Forelimb muscle (tissue), 1 donor: ENCODE data around the gene NCF2. TPM values are rescaled to one million over a fixed set of nuclear protein-coding genes. Genes with fewer than 3 reads are reported as not detected.

Experiments
- DNase-seq: peaks from one replicate; pipeline ENCODE4 v3.0.0-alpha.2; 2013; ENCODE audit warnings: low read depth
- polyA plus RNA-seq: library from polyadenylated mRNA; unstranded; fragments of 120-200 nt; gene quantifications from one replicate; pipeline ENCODE4 v1.2.1, GENCODE V29; 2013; ENCODE audit not compliant: insufficient read length

Gene NCF2
- polyA plus RNA-seq, 1 donor, result 4.0 TPM

GRCh38 chr1:183585038-183585437 is 5.2 kb downstream of the NCF2 start:
- no peak for DNase-seq

- no peak for DNase-seq
These were observed 6.1 kb downstream of the NCF2 start for GRCh38 chr1:183584147-183584546.

- no peak for DNase-seq
These were observed 6.8 kb downstream of the NCF2 start for GRCh38 chr1:183583466-183583865.

GRCh38 chr1:183582021-183582713 is 8.1 kb downstream of the NCF2 start:
- DNase-seq, result no peak

GRCh38 chr1:183580281-183580682 is 10.0 kb downstream of the NCF2 start:
- peak; percentile 41 for DNase-seq

- DNase-seq, result no peak
These were observed 11.4 kb downstream of the NCF2 start for GRCh38 chr1:183578856-183579255.

GRCh38 chr1:183577897-183578465 is 12.3 kb downstream of the NCF2 start:
- DNase-seq, result no peak

- DNase-seq, result no peak
These were observed 13.7 kb downstream of the NCF2 start for GRCh38 chr1:183576537-183576936.

- no peak for DNase-seq
These were observed 14.7 kb downstream of the NCF2 start for GRCh38 chr1:183575606-183576005.

GRCh38 chr1:183572721-183573120 is 17.5 kb downstream of the NCF2 start:
- no peak for DNase-seq

GRCh38 chr1:183571678-183572268 is 18.5 kb downstream of the NCF2 start:
- DNase-seq, result no peak

GRCh38 chr1:183570451-183570850 is 19.8 kb downstream of the NCF2 start:
- DNase-seq, result no peak

- DNase-seq, result no peak
These were observed 20.5 kb downstream of the NCF2 start for GRCh38 chr1:183569801-183570200.

- DNase-seq, result no peak
These were observed 21.1 kb downstream of the NCF2 start for GRCh38 chr1:183569141-183569540.

- no peak for DNase-seq
These were observed 21.9 kb downstream of the NCF2 start for GRCh38 chr1:183568176-183569021.

GRCh38 chr1:183567584-183567983 is 22.7 kb downstream of the NCF2 start:
- no peak for DNase-seq

- no peak for DNase-seq
These were observed 24.2 kb downstream of the NCF2 start for GRCh38 chr1:183566026-183566425.

- DNase-seq, result no peak
These were observed 25.0 kb downstream of the NCF2 start for GRCh38 chr1:183565261-183565660.

GRCh38 chr1:183562701-183563100 is 27.6 kb downstream of the NCF2 start:
- no peak for DNase-seq

GRCh38 chr1:183559061-183559460 is 31.2 kb downstream of the NCF2 start:
- DNase-seq, result no peak

GRCh38 chr1:183554577-183554976 is 35.7 kb downstream of the NCF2 start:
- DNase-seq, result no peak

- DNase-seq, result no peak
These were observed 36.5 kb downstream of the NCF2 start for GRCh38 chr1:183553764-183554163.
